Endothelial cell of umbilical vein (primary cell): ENCODE data around the gene WDR47. TPM values are rescaled to one million over a fixed set of nuclear protein-coding genes. Genes with fewer than 3 reads are reported as not detected.
"Not testable (repeated sequence)": the region's sequence is repeated elsewhere in the genome, so short reads cannot be mapped to it uniquely, and the experiment has no call there.

Source experiments
- BruUV-seq: library from RNA; stranded (reverse); fragments of 400-500 nt; replicated peaks from 2 replicates; lab custom pipeline; 2021; lab: Mats Ljungman, UMichigan
- CTCF ChIA-PET: fragments of 300-600, 350-600 bp; sonication (Branson Sonifier 250); formaldehyde crosslinking; loops from one replicate; lab custom pipeline; 2021; ENCODE audit warnings: antibody characterized with exemption, inconsistent platforms; lab: Charles Lee
- POLR2A ChIA-PET: fragments of 300-600, 350-600 bp; sonication (Branson Sonifier 250); formaldehyde crosslinking; loops from one replicate; lab custom pipeline; 2021; ENCODE audit warnings: antibody characterized with exemption, inconsistent platforms; lab: Charles Lee
- DNase-seq: peaks from one replicate; pipeline ENCODE4 v3.0.0-alpha.2; 2011; ENCODE audit warnings: low read depth, low spot score
- FAIRE-seq: peaks from 2 replicates; lab custom pipeline; 2011; peaks lifted over from hg19 to GRCh38; lab: Jason Lieb, UNC
- H2AFZ ChIP-seq: 2 replicates; pipeline ENCODE4 v1.6.0; 2012; ENCODE audit warnings: low read depth, low read length, control low read depth, inconsistent platforms
- H3K27ac ChIP-seq: 2 replicates; pipeline ENCODE4 v1.5.1; 2011; ENCODE audit warnings: low read depth, mild to moderate bottlenecking, control low read depth, low read length, moderate library complexity; ENCODE audit not compliant: insufficient read depth
- H3K27me3 ChIP-seq, 2 experiments: 2 replicates each; pipeline versions ENCODE4 v1.6.0 to v1.6.1; 2011; ENCODE audit warnings: low read length in 2 of 2, mixed read lengths in 1 of 2; ENCODE audit not compliant: control insufficient read depth in 2 of 2, insufficient read depth in 2 of 2
- H3K36me3 ChIP-seq, 2 experiments: 2 replicates in 1 of 2; 3 replicates in 1 of 2; pipeline ENCODE4 v1.5.1; 2011; ENCODE audit warnings: low read length in 2 of 2, mild to moderate bottlenecking in 1 of 2, moderate library complexity in 1 of 2; ENCODE audit not compliant: control insufficient read depth in 2 of 2, insufficient read depth in 2 of 2; ENCODE audit errors: extremely low read depth in 1 of 2
- H3K4me1 ChIP-seq: 3 replicates; pipeline ENCODE4 v1.5.1; 2011; ENCODE audit warnings: mild to moderate bottlenecking, low read length; ENCODE audit not compliant: control insufficient read depth, insufficient read depth; ENCODE audit errors: extremely low read depth
- H3K4me2 ChIP-seq: 2 replicates; pipeline ENCODE4 v1.6.1; 2011; ENCODE audit warnings: low read length, control low read depth, mixed read lengths; ENCODE audit not compliant: insufficient read depth
- H3K4me3 ChIP-seq, 3 experiments: fragments of 200-600 bp in 1 of 3; sonication (generic), shearing (Covaris generic) in 1 of 3; replicated peaks in 1 of 3; 2 replicates each; pipeline ENCODE4 v1.5.1; 2011 to 2016; ENCODE audit warnings: control low read depth in 3 of 3, low read length in 3 of 3, mild to moderate bottlenecking in 2 of 3, inconsistent platforms in 1 of 3, low read depth in 1 of 3, moderate library complexity in 1 of 3; ENCODE audit not compliant: insufficient read depth in 1 of 3
- H3K79me2 ChIP-seq: 2 replicates; pipeline ENCODE4 v1.6.0; 2012; ENCODE audit warnings: low read length, inconsistent platforms; ENCODE audit not compliant: control insufficient read depth, insufficient read depth
- H3K9ac ChIP-seq: replicated peaks from 2 replicates; pipeline ENCODE3; 2011; ENCODE audit warnings: low read length, control low read depth; ENCODE audit not compliant: insufficient read depth; ENCODE audit errors: extremely low read depth
- H3K9me1 ChIP-seq: replicated peaks from 3 replicates; pipeline ENCODE4 v1.6.0; 2011; ENCODE audit warnings: mild to moderate bottlenecking, low read length; ENCODE audit not compliant: control insufficient read depth, insufficient read depth; ENCODE audit errors: extremely low read depth
- H3K9me3 ChIP-seq: replicated peaks from 2 replicates; pipeline ENCODE4 v1.5.1; 2012; ENCODE audit warnings: low read length, inconsistent platforms; ENCODE audit not compliant: control insufficient read depth, insufficient read depth
- H4K20me1 ChIP-seq: replicated peaks from 2 replicates; pipeline ENCODE3; 2011; ENCODE audit warnings: mild to moderate bottlenecking, low read length; ENCODE audit not compliant: control insufficient read depth, insufficient read depth; ENCODE audit errors: extremely low read depth
- CTCF ChIP-seq, 2 donors: IDR thresholded peaks; 1 replicate in 1 of 2; 2 replicates in 1 of 2; pipeline ENCODE4 v1.5.1; 2011; ENCODE audit warnings: low read length in 2 of 2, mild to moderate bottlenecking in 2 of 2, moderate library complexity in 2 of 2, control low read depth in 1 of 2, inconsistent platforms in 1 of 2, low read depth in 1 of 2; ENCODE audit not compliant: insufficient read depth in 1 of 2; ENCODE audit errors: extremely low read depth in 1 of 2
- EZH2 ChIP-seq: IDR thresholded peaks from 2 replicates; pipeline ENCODE4 v1.6.1; 2012; ENCODE audit warnings: borderline replicate concordance, low read depth, mild to moderate bottlenecking, moderate library complexity, low read length, inconsistent platforms; ENCODE audit not compliant: severe bottlenecking
- FOS ChIP-seq: IDR thresholded peaks from 2 replicates; pipeline ENCODE4 v1.6.1; 2011; ENCODE audit warnings: mild to moderate bottlenecking, low read length, moderate library complexity, borderline replicate concordance; ENCODE audit not compliant: insufficient read depth
- GATA2 ChIP-seq: IDR thresholded peaks from 2 replicates; pipeline ENCODE4 v1.7.0; 2011; ENCODE audit warnings: low read depth, mild to moderate bottlenecking, moderate library complexity, mixed read lengths, low read length; ENCODE audit not compliant: insufficient read length, insufficient read depth
- JUN ChIP-seq: IDR thresholded peaks from 2 replicates; pipeline ENCODE4 v1.6.1; 2011; ENCODE audit warnings: borderline replicate concordance, low read depth; ENCODE audit not compliant: insufficient read length, insufficient read depth
- MAX ChIP-seq: IDR thresholded peaks from 2 replicates; pipeline ENCODE4 v1.6.1; 2011; ENCODE audit not compliant: insufficient read depth, insufficient read length
- MYC ChIP-seq: IDR thresholded peaks from one replicate; pipeline ENCODE4 v1.6.1; 2011; ENCODE audit warnings: mild to moderate bottlenecking, low read depth, low read length
- POLR2A ChIP-seq: IDR thresholded peaks from 2 replicates; pipeline ENCODE4 v1.6.1; 2012; ENCODE audit warnings: low read depth, mild to moderate bottlenecking, control low read depth, low read length
- POLR2AphosphoS5 ChIP-seq: IDR thresholded peaks from 2 replicates; pipeline ENCODE4 v1.6.1; 2012; ENCODE audit warnings: low read depth, mild to moderate bottlenecking, control low read depth, low read length, moderate library complexity; ENCODE audit not compliant: insufficient read depth
- dilution Hi-C: fragments of 300-500 bp; cut with MboI; formaldehyde crosslinking; loops from one replicate; pipeline ENCODE4 v1.15.0; 2019; ENCODE audit warnings: low sequenced_read_pairs; ENCODE audit not compliant: extremely low pct_ligation_motif_present
- intact Hi-C: fragments of 100-400 bp; cut with micrococcal nuclease; formaldehyde crosslinking; loops from one replicate; pipeline ENCODE4 v1.10.0; 2022
- polyA plus RNA-seq, 4 experiments: library from polyadenylated mRNA; depleted of rRNA in 3 of 4; stranded (reverse) in 3 of 4; unstranded in 1 of 4; fragments of >200 nt; gene quantifications; 2 replicates each; pipeline versions ENCODE4 v1.2.1 to v1.2.3, GENCODE V29; 2011 to 2012; ENCODE audit warnings: missing spikeins in 1 of 4
- total RNA-seq: library from RNA; stranded (reverse); gene quantifications from 2 replicates; pipeline ENCODE4 v1.2.3, GENCODE V29; 2021

Gene WDR47
- total and polyA plus RNA-seq, 2 donors (not counting 3 experiments of a cell fraction or from before 2014, with no cell fraction given) = 9.1 to 19.0 TPM

GRCh38 chr1:109034382-109034781 lies 7.5 kb downstream of the WDR47 start:
- Histone ChIP-seq H4K20me1 (no peaks in the 10 kb centered on the region), H3K27ac (no peak overlapping the region), H3K9ac (no peak overlapping the region), H3K9me3 (no peaks in the 10 kb centered on the region), H3K4me2 (no peak overlapping the region), H3K36me3 (no peaks in the 10 kb centered on the region), H3K4me1 (no peaks in the 10 kb centered on the region), H3K79me2 (peaks cover 33% of the 10 kb centered on the region), H3K27me3 (no peaks in the 10 kb centered on the region), H3K4me3 (no peak overlapping the region), H2AFZ (no peak overlapping the region), H3K9me1 (no peaks in the 10 kb centered on the region)
- intact Hi-C loops = loop anchor here (5.0 kb wide), 1 partner anchor 42 kb away; no protein-coding TSS in a partner anchor
- POLR2A ChIA-PET = no interaction called here
- DNase-seq = no peak
- TF ChIP-seq MAX = no peak
- TF ChIP-seq POLR2A = no peak
- no peak for TF ChIP-seq MYC
- no peak for TF ChIP-seq GATA2
- no peak for TF ChIP-seq EZH2
- TF ChIP-seq POLR2AphosphoS5 = no peak
- no peak for TF ChIP-seq JUN
- TF ChIP-seq CTCF (IDR thresholded peaks at IDR 0.05; ENCODE audit: extremely low read depth in 1 of 2, insufficient read depth in 1 of 2, low read depth in 1 of 2, low read length in 2 of 2) = no peak
- no peak for TF ChIP-seq FOS
- no TSS peak for BruUV-seq
- CTCF ChIA-PET = interaction anchor here (1.4 kb wide), 1 partner anchor 13 kb away, joined by 3 read pairs; no protein-coding TSS in a partner anchor
- FAIRE-seq = no peak
- dilution Hi-C loops = no loop called here

- peaks cover 16% of the 10 kb centered on the region for H3K79me2 ChIP-seq
- CTCF ChIA-PET = not testable (repeated sequence)
These were observed 12.4 kb downstream of the WDR47 start for GRCh38 chr1:109029493-109029892.

More at GRCh38 chr1:109029493-109029892, 12.4 kb downstream of the WDR47 start:
- H3K9me1 ChIP-seq, H3K9me3 ChIP-seq, H4K20me1 ChIP-seq, H2AFZ ChIP-seq, H3K27ac ChIP-seq, H3K4me2 ChIP-seq, H3K36me3 ChIP-seq, intact Hi-C loops, POLR2A ChIA-PET, H3K9ac ChIP-seq, DNase-seq, dilution Hi-C loops, H3K4me1 ChIP-seq, H3K27me3 ChIP-seq, H3K4me3 ChIP-seq, BruUV-seq, FAIRE-seq: not testable (repeated sequence)
